ENCODE results near the gene IGF2BP2. TPM values are rescaled to one million over a fixed set of nuclear protein-coding genes. Genes with fewer than 3 reads are reported as not detected.

IGF2BP2 gene
- total RNA-seq, 2 donors from 2014 or later, result 143 to 162 TPM

- H3K36me3 Mint-ChIP-seq (ENCODE audit: low read depth), result peaks cover 56% of the 10 kb centered on the region
- no peak overlapping the region for H3K9ac ChIP-seq (ENCODE audit: extremely low read depth, low read length, poor library complexity, severe bottlenecking)
- H3K4me1 ChIP-seq (ENCODE audit: control insufficient read depth, insufficient read depth, low read length), result peaks cover 5% of the 10 kb centered on the region
- peaks cover 56% of the 10 kb centered on the region for H3K36me3 ChIP-seq (ENCODE audit: control insufficient read depth, insufficient read depth, low read length)
- no peak for DNase-seq
- peaks cover 6% of the 10 kb centered on the region for H3K4me1 Mint-ChIP-seq
- no peak overlapping the region for H3K4me3 ChIP-seq (ENCODE audit: low read length)
- 95 to 100% methylated on average over 1 to 3 of the region's 4 CpGs for WGBS, 2 experiments (ENCODE audit: insufficient coverage in 1 of 2, insufficient read length in 1 of 2)
- H3K27me3 Mint-ChIP-seq (ENCODE audit: insufficient read depth), result no peaks in the 10 kb centered on the region
- no peak overlapping the region for H3K27ac Mint-ChIP-seq
- H3K27me3 ChIP-seq (ENCODE audit: control insufficient read depth, insufficient read depth, low read length, poor library complexity, severe bottlenecking), result no peaks in the 10 kb centered on the region
- no peak overlapping the region for H3K27ac ChIP-seq (ENCODE audit: low read depth, low read length)
- no peak overlapping the region for H3K4me3 Mint-ChIP-seq
- H3K9me3 Mint-ChIP-seq, result peaks cover 2% of the 10 kb centered on the region
- TF ChIP-seq CTCF (conservative IDR thresholded peaks at IDR 0.05), result no peak
- no peaks in the 10 kb centered on the region for H3K9me3 ChIP-seq (ENCODE audit: control insufficient read depth, low read length)
These were observed 195.2 kb downstream of the IGF2BP2 start for GRCh38 chr3:185629554-185630181.

GRCh38 chr3:185625784-185626183 lies 199.1 kb downstream of the IGF2BP2 start:
- no peak for DNase-seq
- Histone ChIP-seq H3K27ac (ENCODE audit: low read depth, low read length) (no peak overlapping the region), H3K4me3 (ENCODE audit: low read length) (no peak overlapping the region), H3K27me3 (ENCODE audit: control insufficient read depth, insufficient read depth, low read length, poor library complexity, severe bottlenecking) (no peaks in the 10 kb centered on the region), H3K4me1 (ENCODE audit: control insufficient read depth, insufficient read depth, low read length) (no peaks in the 10 kb centered on the region), H3K9me3 (ENCODE audit: control insufficient read depth, low read length) (no peaks in the 10 kb centered on the region), H3K9ac (ENCODE audit: extremely low read depth, low read length, poor library complexity, severe bottlenecking) (no peak overlapping the region), H3K36me3 (ENCODE audit: control insufficient read depth, insufficient read depth, low read length) (peaks cover 76% of the 10 kb centered on the region)
- Mint-ChIP-seq H3K4me3 (no peak overlapping the region), H3K9me3 (no peaks in the 10 kb centered on the region), H3K27me3 (ENCODE audit: insufficient read depth) (no peaks in the 10 kb centered on the region), H3K36me3 (ENCODE audit: low read depth) (peaks cover 71% of the 10 kb centered on the region), H3K27ac (no peak overlapping the region), H3K4me1 (no peaks in the 10 kb centered on the region)
- no peak for TF ChIP-seq CTCF (conservative IDR thresholded peaks at IDR 0.05)
- WGBS, 2 experiments (ENCODE audit: insufficient coverage in 1 of 2, insufficient read length in 1 of 2), result 100% methylated on average over 1 of the region's 1 CpG

- H3K27me3 ChIP-seq (ENCODE audit: control insufficient read depth, insufficient read depth, low read length, poor library complexity, severe bottlenecking), result no peaks in the 10 kb centered on the region
- H3K4me3 ChIP-seq (ENCODE audit: low read length), result no peak overlapping the region
- no peak overlapping the region for H3K9ac ChIP-seq (ENCODE audit: extremely low read depth, low read length, poor library complexity, severe bottlenecking)
- Mint-ChIP-seq H3K36me3 (ENCODE audit: low read depth) (peaks cover 60% of the 10 kb centered on the region), H3K27ac (no peak overlapping the region), H3K4me3 (no peak overlapping the region), H3K27me3 (ENCODE audit: insufficient read depth) (no peaks in the 10 kb centered on the region), H3K4me1 (no peaks in the 10 kb centered on the region), H3K9me3 (no peaks in the 10 kb centered on the region)
- H3K27ac ChIP-seq (ENCODE audit: low read depth, low read length), result no peak overlapping the region
- TF ChIP-seq CTCF (conservative IDR thresholded peaks at IDR 0.05), result no peak
- 96 to 97% methylated on average over 3 to 7 of the region's 7 CpGs for WGBS, 2 experiments (ENCODE audit: insufficient coverage in 1 of 2, insufficient read length in 1 of 2)
- peaks cover 69% of the 10 kb centered on the region for H3K36me3 ChIP-seq (ENCODE audit: control insufficient read depth, insufficient read depth, low read length)
- DNase-seq, result no peak
- no peaks in the 10 kb centered on the region for H3K4me1 ChIP-seq (ENCODE audit: control insufficient read depth, insufficient read depth, low read length)
- no peaks in the 10 kb centered on the region for H3K9me3 ChIP-seq (ENCODE audit: control insufficient read depth, low read length)
These were observed 200.7 kb downstream of the IGF2BP2 start for GRCh38 chr3:185623939-185624665.

Measured in endodermal cell (in vitro differentiated cells).